Spleen (tissue), 11 donors: ENCODE results near the gene DAP3. TPM values are rescaled to one million over a fixed set of nuclear protein-coding genes. Genes with fewer than 3 reads are reported as not detected.

Experiments
- DNase-seq: peaks from one replicate; pipeline ENCODE4 v3.0.0-alpha.2; 2020
- H3K27ac ChIP-seq, 8 donors: fragments of 200-600 bp; sonication (generic) in 7 of 8; 1 replicate in 4 of 8; 2 replicates in 4 of 8; pipeline versions ENCODE4 v1.5.0 to v1.8.0; 2016 to 2021; ENCODE audit warnings: inconsistent platforms in 4 of 8, mild to moderate bottlenecking in 4 of 8, moderate library complexity in 1 of 8
- H3K27me3 ChIP-seq, 7 donors: fragments of 200-600 bp; sonication (generic) in 6 of 7; replicated peaks in 1 of 7; 1 replicate in 4 of 7; 2 replicates in 3 of 7; pipeline versions ENCODE4 v1.5.0 to v1.8.0; 2016 to 2021; ENCODE audit warnings: inconsistent platforms in 3 of 7, mild to moderate bottlenecking in 1 of 7
- H3K36me3 ChIP-seq, 6 donors: fragments of 200-600 bp; sonication (generic) in 5 of 6; 1 replicate in 4 of 6; 2 replicates in 2 of 6; pipeline versions ENCODE4 v1.5.0 to v1.8.0; 2016 to 2021; ENCODE audit warnings: inconsistent platforms in 2 of 6
- H3K4me1 ChIP-seq, 6 donors: fragments of 200-600 bp; sonication (generic) in 5 of 6; 1 replicate in 3 of 6; 2 replicates in 3 of 6; pipeline versions ENCODE4 v1.5.0 to v1.8.0; 2016 to 2021; ENCODE audit warnings: inconsistent platforms in 3 of 6
- H3K4me3 ChIP-seq, 8 donors: fragments of 200-600 bp; sonication (generic) in 7 of 8; 1 replicate in 4 of 8; 2 replicates in 4 of 8; pipeline versions ENCODE4 v1.5.0 to v1.8.0; 2016 to 2021; ENCODE audit warnings: inconsistent platforms in 4 of 8, mild to moderate bottlenecking in 4 of 8, moderate library complexity in 2 of 8
- H3K9me3 ChIP-seq, 8 donors: fragments of 200-600 bp; sonication (generic) in 7 of 8; 1 replicate in 4 of 8; 2 replicates in 4 of 8; pipeline versions ENCODE4 v1.5.0 to v1.8.0; 2016 to 2021; ENCODE audit warnings: inconsistent platforms in 4 of 8
- CTCF ChIP-seq, 11 experiments: fragments of 200-600 bp in 7 of 11; fragments of 450-650 bp in 4 of 11; sonication (generic) in 4 of 11; IDR thresholded peaks in 8 of 11; conservative IDR thresholded peaks in 3 of 11; 1 replicate in 7 of 11; 2 replicates in 4 of 11; pipeline versions ENCODE4 v1.4.0 to v1.8.0; 2016 to 2021; ENCODE audit warnings: antibody characterized with exemption in 11 of 11, inconsistent platforms in 4 of 11, mild to moderate bottlenecking in 1 of 11
- POLR2A ChIP-seq, 3 donors: fragments of 450-650 bp; IDR thresholded peaks; one replicate each; pipeline ENCODE4 v1.5.1; 2017; ENCODE audit warnings: antibody characterized with exemption in 3 of 3, mild to moderate bottlenecking in 1 of 3
- POLR2AphosphoS5 ChIP-seq, 3 donors: sonication (generic); formaldehyde crosslinking; IDR thresholded peaks; one replicate each; pipeline ENCODE4 v1.5.1; 2017; ENCODE audit warnings: antibody characterized with exemption in 3 of 3
- whole genome bisulfite sequencing, 5 donors: extraction: QIAGEN DNeasy Blood & Tissue Kit in 3 of 5; methylation state at CpG; one replicate each; pipeline versions ENCODE4 v1.1.5 to v1.1.7; 2013 to 2018; 5-methylcytosine and 5-hydroxymethylcytosine counted together
- intact Hi-C: fragments of 100-400 bp; cut with DNase I; formaldehyde crosslinking; loops from one replicate; pipeline ENCODE4 v1.15.0; 2023; ENCODE audit warnings: low total_unique reads
- polyA plus RNA-seq, 3 donors: library from polyadenylated mRNA; stranded (reverse); fragments of 200-250 nt; gene quantifications; one replicate each; pipeline ENCODE4 v1.2.1, GENCODE V29; 2013
- total RNA-seq, 7 donors: library from RNA; depleted of rRNA in 3 of 7; stranded (reverse); fragments of >200 nt in 3 of 7; fragmentation: NEBNext Ultra II Directional in 4 of 7; extraction: Animal tissue kit (Norgen Biotek cat#: 25700) in 4 of 7; gene quantifications; one replicate each; pipeline versions ENCODE4 v1.1.0 to v1.2.1, GENCODE V29; 2016 to 2021
- donor health status: healthy with polysubstance abuse.
- donor health status: DM: no; HTN: no; CAD: no; lungs with moderate emphysema.
- donor health status: DM: no; HTN: no; CAD: no.
- donor health status: Bipolar disorder and iron deficiency.
- donor health status: healthy.
- donor health status: DM: no; HTN: no; CAD: no.
- donor health status: DM: yes; HTN: yes; CAD: no.

Gene DAP3
- total and polyA plus RNA-seq, 10 donors = 87.3 to 150 (median 99.5) TPM

GRCh38 chr1:155645648-155646047 lies 43.2 kb upstream of the DAP3 start:
- DNase-seq = no peak
- 77 to 86% (median 79%) methylated on average over 6 of the region's 6 CpGs for WGBS, 5 donors
- intact Hi-C loops = no loop called here

DNA sequence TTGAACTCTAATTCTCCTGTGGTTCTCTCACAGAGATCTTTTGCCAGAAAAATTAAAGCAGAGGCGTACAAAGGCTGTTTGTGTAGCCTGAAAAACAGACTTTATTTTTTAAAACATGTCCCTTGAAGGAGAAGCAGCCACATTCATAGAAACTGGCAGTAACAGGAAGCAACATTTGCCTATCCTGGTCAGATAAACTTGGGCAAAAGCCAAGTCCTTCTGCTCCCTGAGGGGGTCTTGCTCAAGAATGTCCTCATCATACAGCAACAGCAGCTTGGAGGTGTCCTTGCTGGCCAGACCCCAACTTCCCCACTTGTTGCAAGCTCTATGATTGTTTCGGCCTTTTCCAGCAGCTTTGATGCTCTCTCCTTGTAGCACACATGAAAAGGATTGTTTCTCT lies 42.6 kb upstream of the DAP3 start:
- WGBS, 5 donors = 59 to 83% (median 69%) methylated on average over 2 of the region's 2 CpGs
- Histone ChIP-seq H3K4me3 (no peak overlapping the region), H3K4me1 (peaks cover 0 to 37% (median 8%) of the 10 kb centered on the region in 6 donors), H3K27me3 (no peaks in the 10 kb centered on the region), H3K27ac (no peak overlapping the region), H3K9me3 (peaks cover 0 to 37% (median 26%) of the 10 kb centered on the region in 8 donors), H3K36me3 (no peaks in the 10 kb centered on the region)
- intact Hi-C loops = no loop called here
- TF ChIP-seq CTCF (IDR thresholded peaks at IDR 0.05 in 8 of 11, conservative IDR thresholded peaks at IDR 0.05 in 3 of 11) = no peak
- TF ChIP-seq POLR2A (IDR thresholded peaks at IDR 0.05) = no peak
- TF ChIP-seq POLR2AphosphoS5 (IDR thresholded peaks at IDR 0.05) = no peak
- no peak for DNase-seq

More at GRCh38 chr1:155645648-155646047, 43.2 kb upstream of the DAP3 start:
- H3K4me1 ChIP-seq = peaks cover 0 to 37% (median 8%) of the 10 kb centered on the region in 6 donors
- no peak for TF ChIP-seq CTCF (IDR thresholded peaks at IDR 0.05 in 8 of 11, conservative IDR thresholded peaks at IDR 0.05 in 3 of 11)
- no peak for TF ChIP-seq POLR2A (IDR thresholded peaks at IDR 0.05)
- no peak for TF ChIP-seq POLR2AphosphoS5 (IDR thresholded peaks at IDR 0.05)
- no peaks in the 10 kb centered on the region for H3K36me3 ChIP-seq
- H3K27ac ChIP-seq = no peak overlapping the region
- peaks cover 0 to 41% (median 26%) of the 10 kb centered on the region in 8 donors for H3K9me3 ChIP-seq
- no peaks in the 10 kb centered on the region for H3K27me3 ChIP-seq
- H3K4me3 ChIP-seq = no peak overlapping the region

- WGBS, 5 donors = 45 to 55% (median 53%) methylated on average over 11 of the region's 11 CpGs
Measured at GRCh38 chr1:155648207-155649147, 40.4 kb upstream of the DAP3 start.

More at GRCh38 chr1:155648207-155649147, 40.4 kb upstream of the DAP3 start:
- DNase-seq = no peak
- Histone ChIP-seq H3K36me3 (no peaks in the 10 kb centered on the region), H3K4me3 (no peak overlapping the region), H3K27ac (peak overlapping the region in 1 of 8 donors; percentile 16), H3K4me1 (peaks cover 0 to 37% (median 8%) of the 10 kb centered on the region in 6 donors), H3K27me3 (no peaks in the 10 kb centered on the region), H3K9me3 (peaks cover 0 to 16% (median 5%) of the 10 kb centered on the region in 8 donors)
- intact Hi-C loops = no loop called here
- no peak for TF ChIP-seq POLR2AphosphoS5 (IDR thresholded peaks at IDR 0.05)
- no peak for TF ChIP-seq CTCF (IDR thresholded peaks at IDR 0.05 in 8 of 11, conservative IDR thresholded peaks at IDR 0.05 in 3 of 11)
- no peak for TF ChIP-seq POLR2A (IDR thresholded peaks at IDR 0.05)
